Subcutaneous abdominal adipose tissue (tissue), 5 donors: ENCODE measurements around the gene GGA2.

Source experiments
- H3K27ac ChIP-seq: one replicate; pipeline ENCODE4 v1.7.0; 2013; ENCODE audit warnings: low read depth, mild to moderate bottlenecking, inconsistent platforms, low read length, moderate library complexity
- H3K27me3 ChIP-seq, 5 donors: one replicate each; pipeline ENCODE4 v1.7.0; 2013; ENCODE audit warnings: low read length in 5 of 5, inconsistent platforms in 1 of 5; ENCODE audit not compliant: control insufficient read depth in 5 of 5, insufficient read depth in 4 of 5
- H3K36me3 ChIP-seq, 5 donors: one replicate each; pipeline ENCODE4 v1.7.0; 2013; ENCODE audit warnings: low read length in 5 of 5; ENCODE audit not compliant: control insufficient read depth in 5 of 5, insufficient read depth in 5 of 5
- H3K4me1 ChIP-seq, 5 donors: one replicate each; pipeline ENCODE4 v1.7.0; 2013; ENCODE audit warnings: low read length in 5 of 5, mild to moderate bottlenecking in 3 of 5, moderate library complexity in 1 of 5; ENCODE audit not compliant: control insufficient read depth in 5 of 5, insufficient read depth in 5 of 5
- H3K4me3 ChIP-seq, 5 donors: one replicate each; pipeline ENCODE4 v1.7.0; 2013; ENCODE audit warnings: low read length in 5 of 5, low read depth in 1 of 5
- H3K9ac ChIP-seq, 5 donors: one replicate each; pipeline ENCODE4 v1.7.0; 2013; ENCODE audit warnings: low read length in 5 of 5, mild to moderate bottlenecking in 4 of 5, moderate library complexity in 3 of 5
- H3K9me3 ChIP-seq, 5 donors: one replicate each; pipeline ENCODE4 v1.7.0; 2013; ENCODE audit warnings: low read length in 5 of 5; ENCODE audit not compliant: control insufficient read depth in 5 of 5
- donor health status: healthy.
- donor health status: healthy.
- donor health status: healthy.
- donor health status: healthy.
- donor health status: healthy.

Gene GGA2

DNA sequence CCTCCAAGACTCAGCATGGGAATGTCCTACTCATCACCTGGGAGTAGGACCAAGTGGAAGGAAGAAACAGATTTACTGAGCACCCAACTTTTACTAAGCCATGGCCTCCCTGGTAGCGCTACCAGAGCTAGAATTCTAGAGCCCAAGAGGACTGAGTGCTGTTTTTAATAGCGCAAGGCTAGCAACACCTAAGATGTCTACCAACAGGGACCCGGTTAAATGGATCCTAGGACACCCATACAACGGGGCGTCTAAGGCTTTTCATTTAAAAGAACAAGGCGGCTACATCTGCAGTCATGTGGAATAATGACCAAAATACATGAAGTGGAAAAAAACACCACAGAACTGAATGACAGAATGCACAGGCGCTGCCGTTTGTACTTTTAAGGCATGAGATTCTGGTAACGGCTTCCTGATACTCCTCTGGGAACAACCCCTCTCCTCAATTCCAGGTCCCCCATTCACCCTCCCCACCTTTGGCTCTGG is 5.1 kb downstream of the GGA2 start:
- Histone ChIP-seq H3K36me3 (peaks cover 0 to 2% (median 1%) of the 10 kb centered on the region in 5 donors), H3K27ac (peak overlapping the region; percentile 62), H3K4me3 (no peak overlapping the region), H3K9me3 (no peaks in the 10 kb centered on the region), H3K27me3 (no peaks in the 10 kb centered on the region), H3K9ac (no peak overlapping the region), H3K4me1 (peaks cover 16 to 67% (median 56%) of the 10 kb centered on the region in 5 donors)

DNA sequence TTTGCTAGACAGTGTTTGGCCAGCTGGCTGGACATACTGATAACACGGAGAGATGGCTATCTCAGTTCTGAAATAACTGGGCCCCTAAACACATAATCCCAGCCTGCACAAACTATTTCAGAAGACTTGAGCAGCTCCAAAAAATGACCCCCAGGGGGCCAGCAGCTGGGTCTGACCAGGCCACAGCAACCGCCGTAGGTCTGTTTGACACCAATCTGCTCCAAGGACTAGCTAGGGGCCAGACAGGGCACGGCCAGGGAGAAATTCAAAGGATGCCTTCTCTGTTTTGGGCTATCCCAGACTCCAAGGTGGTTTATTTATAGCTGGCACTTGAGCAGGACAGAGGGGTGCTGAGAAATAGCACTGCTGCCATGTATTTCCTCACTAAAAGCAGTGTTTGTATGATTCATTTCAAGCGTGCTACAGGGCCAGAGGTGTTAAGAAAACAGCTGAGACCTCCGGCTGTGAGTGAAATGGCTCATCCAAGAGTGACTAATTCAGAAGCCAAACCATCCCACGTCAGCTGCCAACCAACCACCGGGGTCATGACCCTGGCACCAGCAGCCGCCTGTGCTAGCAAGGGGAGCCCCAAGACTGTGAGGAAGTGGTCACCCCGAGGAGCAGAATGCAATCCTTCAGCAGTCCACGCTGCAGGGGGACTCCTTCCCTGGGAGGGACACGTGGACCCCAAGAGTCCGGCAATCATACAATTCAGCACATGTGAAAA is 5.7 kb downstream of the GGA2 start:
- peaks cover 16 to 65% (median 54%) of the 10 kb centered on the region in 5 donors for H3K4me1 ChIP-seq
- H3K36me3 ChIP-seq: peaks cover 0 to 2% (median 2%) of the 10 kb centered on the region in 5 donors
- H3K9me3 ChIP-seq: no peaks in the 10 kb centered on the region
- H3K4me3 ChIP-seq: no peak overlapping the region
- no peak overlapping the region for H3K9ac ChIP-seq
- H3K27ac ChIP-seq: peak overlapping the region; percentile 62
- no peaks in the 10 kb centered on the region for H3K27me3 ChIP-seq

DNA sequence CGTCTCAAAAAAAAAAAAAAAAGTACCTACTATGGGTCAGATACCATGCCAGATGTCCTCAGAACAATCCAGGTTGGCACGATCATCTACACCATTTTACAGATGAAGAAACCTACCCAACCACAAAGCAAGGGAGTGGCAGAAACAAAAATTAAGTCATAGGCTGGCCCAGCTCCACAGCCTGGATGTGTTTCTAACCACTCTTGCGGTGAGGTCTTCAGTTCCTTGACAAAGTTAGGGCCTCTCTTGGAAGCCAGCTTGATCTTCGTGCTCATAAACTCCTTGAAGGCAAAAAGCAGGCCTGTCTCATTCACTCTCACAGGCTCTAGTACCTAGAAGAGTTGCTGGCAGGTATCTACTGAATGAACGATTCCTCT is 6.2 kb downstream of the GGA2 start:
- Histone ChIP-seq H3K4me1 (peaks cover 14 to 61% (median 48%) of the 10 kb centered on the region in 5 donors), H3K9ac (no peak overlapping the region)

DNA sequence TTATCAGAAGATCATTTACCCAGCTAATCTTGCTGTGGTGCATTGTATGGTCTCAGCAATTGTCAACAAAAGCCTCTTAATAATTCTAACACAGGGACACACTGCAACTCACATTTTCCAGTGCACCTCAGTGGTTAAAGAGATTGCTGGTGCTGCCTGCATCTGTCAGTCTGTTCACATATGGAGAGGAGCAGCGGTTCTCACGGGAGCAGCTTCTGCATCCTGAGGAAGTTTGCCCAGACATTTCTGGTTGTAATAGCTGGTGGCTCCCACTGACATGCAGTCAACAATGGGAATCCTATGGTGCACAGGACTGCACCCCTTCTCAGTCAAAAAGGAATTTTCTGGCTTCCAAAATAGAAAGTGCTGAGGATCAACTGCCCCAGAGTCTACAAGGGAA is 7.8 kb downstream of the GGA2 start:
- Histone ChIP-seq H3K9ac (no peak overlapping the region), H3K27ac (no peak overlapping the region), H3K4me3 (no peak overlapping the region), H3K36me3 (peaks cover 0 to 2% (median 2%) of the 10 kb centered on the region in 5 donors), H3K27me3 (no peaks in the 10 kb centered on the region), H3K9me3 (no peaks in the 10 kb centered on the region), H3K4me1 (peaks cover 9 to 65% (median 45%) of the 10 kb centered on the region in 5 donors)

More for the DNA sequence above, 6.2 kb downstream of the GGA2 start:
- H3K9me3 ChIP-seq: no peaks in the 10 kb centered on the region
- peak overlapping the region; percentile 62 for H3K27ac ChIP-seq
- no peaks in the 10 kb centered on the region for H3K27me3 ChIP-seq
- no peak overlapping the region for H3K4me3 ChIP-seq
- peaks cover 0 to 2% (median 2%) of the 10 kb centered on the region in 5 donors for H3K36me3 ChIP-seq

DNA sequence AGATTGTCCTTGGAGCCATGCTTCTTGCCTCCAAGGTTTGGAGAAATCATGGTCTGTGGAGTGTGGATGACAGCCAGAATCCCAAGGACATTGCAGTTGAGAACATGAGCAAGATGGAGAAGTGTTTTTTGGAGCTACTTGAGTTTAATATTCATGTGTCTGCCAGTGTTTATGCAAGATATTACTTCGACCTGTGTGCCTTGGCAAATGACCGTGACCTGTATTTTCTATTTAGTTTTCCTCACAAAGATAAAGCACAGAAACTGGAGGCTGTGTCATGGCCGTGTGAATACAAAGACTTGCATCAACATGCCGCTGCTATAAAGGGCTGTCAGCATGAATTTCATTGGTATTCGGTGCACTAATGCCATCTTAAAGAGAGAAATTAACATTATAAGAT is 9.0 kb downstream of the GGA2 start:
- Histone ChIP-seq H3K27me3 (no peaks in the 10 kb centered on the region), H3K27ac (no peak overlapping the region), H3K9ac (no peak overlapping the region), H3K4me3 (no peak overlapping the region), H3K9me3 (no peaks in the 10 kb centered on the region), H3K36me3 (peaks cover 0 to 2% (median 2%) of the 10 kb centered on the region in 5 donors), H3K4me1 (peaks cover 9 to 71% (median 46%) of the 10 kb centered on the region in 5 donors)

DNA sequence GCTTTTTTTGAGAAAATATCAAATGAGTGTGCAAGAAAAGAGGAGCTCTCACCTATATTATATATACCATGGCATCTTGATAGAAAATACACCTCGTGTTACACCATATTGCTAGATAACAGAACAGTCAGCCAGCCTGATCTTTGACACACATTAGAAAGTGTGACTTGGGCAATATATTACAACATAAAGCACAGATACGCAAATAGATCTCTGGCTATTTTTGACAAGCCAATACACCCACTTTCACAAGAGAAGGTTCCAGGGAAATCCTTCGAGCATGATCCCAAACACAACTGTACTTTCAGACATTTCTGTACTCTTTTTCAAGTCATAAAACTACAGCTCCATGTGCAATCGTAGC is 9.4 kb downstream of the GGA2 start:
- no peaks in the 10 kb centered on the region for H3K9me3 ChIP-seq
- H3K36me3 ChIP-seq: peaks cover 0 to 2% (median 2%) of the 10 kb centered on the region in 5 donors
- no peak overlapping the region for H3K4me3 ChIP-seq
- no peak overlapping the region for H3K27ac ChIP-seq
- H3K4me1 ChIP-seq: peaks cover 9 to 67% (median 42%) of the 10 kb centered on the region in 5 donors
- H3K27me3 ChIP-seq: no peaks in the 10 kb centered on the region
- H3K9ac ChIP-seq: no peak overlapping the region

DNA sequence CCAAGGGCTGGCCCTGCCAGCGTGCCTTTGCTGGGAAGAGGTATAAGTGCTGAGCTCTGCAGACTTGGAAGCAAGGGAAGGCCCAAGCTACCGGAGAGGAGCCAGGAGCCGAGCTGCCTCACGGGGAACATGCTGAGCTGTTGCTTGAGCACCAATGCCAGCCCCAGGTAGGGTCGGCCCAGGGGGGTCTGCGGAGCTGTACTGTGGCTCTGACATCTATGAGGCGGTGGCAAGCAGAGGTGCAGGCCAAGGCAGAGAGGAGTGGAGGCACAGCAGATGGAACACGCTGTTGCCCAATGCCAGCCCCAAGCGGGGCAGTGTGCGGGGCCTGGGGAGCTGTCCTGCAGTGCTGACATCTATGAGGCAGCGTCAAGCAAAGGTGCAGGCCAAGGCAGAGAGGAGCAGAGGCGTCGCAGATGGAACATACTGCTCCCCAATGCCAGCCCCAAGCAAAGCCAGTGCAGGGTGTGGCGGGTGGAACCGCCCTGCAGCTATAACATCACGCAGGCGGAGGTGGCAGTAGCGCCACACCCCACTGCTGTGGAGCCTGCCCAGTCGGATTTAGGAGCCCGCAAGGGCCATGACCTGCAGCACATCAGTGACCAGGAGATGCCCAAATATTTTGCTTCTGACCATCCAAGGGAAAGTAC is 10.0 kb downstream of the GGA2 start:
- no peak overlapping the region for H3K4me3 ChIP-seq
- no peak overlapping the region for H3K9ac ChIP-seq
- no peaks in the 10 kb centered on the region for H3K27me3 ChIP-seq
- peaks cover 9 to 63% (median 40%) of the 10 kb centered on the region in 5 donors for H3K4me1 ChIP-seq
- H3K9me3 ChIP-seq: no peaks in the 10 kb centered on the region
- peaks cover 0 to 7% (median 5%) of the 10 kb centered on the region in 5 donors for H3K36me3 ChIP-seq
- H3K27ac ChIP-seq: no peak overlapping the region

DNA sequence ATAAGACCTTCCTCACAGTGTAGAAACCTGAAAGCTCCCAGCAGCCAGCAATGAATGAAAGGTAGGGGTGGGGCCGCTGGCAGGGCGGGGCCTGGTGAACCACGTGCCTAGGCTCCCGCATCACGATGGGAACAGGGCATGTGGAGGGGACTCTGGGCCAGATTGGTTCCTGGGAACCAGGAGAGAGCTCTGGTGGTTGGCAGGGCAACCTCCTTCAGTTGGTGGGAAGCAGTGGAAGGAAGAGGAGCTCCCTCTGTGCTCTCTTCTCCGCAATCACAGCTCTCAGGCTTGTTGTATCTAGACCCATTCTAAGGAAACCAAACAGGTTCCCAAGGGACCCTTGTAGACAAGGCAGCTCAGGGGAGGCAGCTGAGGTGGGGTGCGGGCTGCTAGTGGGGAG is 10.5 kb downstream of the GGA2 start:
- H3K9ac ChIP-seq: no peak overlapping the region
- peaks cover 6 to 57% (median 37%) of the 10 kb centered on the region in 5 donors for H3K4me1 ChIP-seq
- no peak overlapping the region for H3K27ac ChIP-seq
- H3K27me3 ChIP-seq: no peaks in the 10 kb centered on the region
- no peaks in the 10 kb centered on the region for H3K9me3 ChIP-seq
- H3K4me3 ChIP-seq: no peak overlapping the region
- H3K36me3 ChIP-seq: peaks cover 3 to 12% (median 9%) of the 10 kb centered on the region in 5 donors

DNA sequence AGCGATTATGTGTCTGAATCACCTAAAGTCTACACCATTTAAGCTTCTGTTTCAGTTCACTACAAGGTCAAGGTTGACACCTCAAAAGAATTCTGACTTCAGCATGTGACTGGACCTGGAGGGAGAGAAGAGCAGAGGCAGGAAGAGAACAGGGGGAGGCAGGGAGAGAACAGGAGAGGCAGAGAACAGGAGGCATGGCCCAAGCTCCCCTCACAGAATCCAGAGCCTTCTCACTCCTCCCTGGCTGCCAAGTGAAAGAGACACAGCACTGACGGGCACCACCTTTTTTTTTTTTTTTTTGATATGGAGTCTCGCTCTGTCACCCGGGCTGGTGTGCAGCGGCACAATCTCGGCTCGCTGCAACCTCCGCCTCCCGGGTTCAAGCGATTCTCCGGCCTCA is 11.4 kb downstream of the GGA2 start:
- Histone ChIP-seq H3K36me3 (peaks cover 3 to 21% (median 17%) of the 10 kb centered on the region in 5 donors), H3K27ac (no peak overlapping the region), H3K9me3 (no peaks in the 10 kb centered on the region), H3K27me3 (no peaks in the 10 kb centered on the region), H3K4me1 (peaks cover under 1 to 48% (median 28%) of the 10 kb centered on the region in 5 donors), H3K9ac (no peak overlapping the region), H3K4me3 (no peak overlapping the region)

DNA sequence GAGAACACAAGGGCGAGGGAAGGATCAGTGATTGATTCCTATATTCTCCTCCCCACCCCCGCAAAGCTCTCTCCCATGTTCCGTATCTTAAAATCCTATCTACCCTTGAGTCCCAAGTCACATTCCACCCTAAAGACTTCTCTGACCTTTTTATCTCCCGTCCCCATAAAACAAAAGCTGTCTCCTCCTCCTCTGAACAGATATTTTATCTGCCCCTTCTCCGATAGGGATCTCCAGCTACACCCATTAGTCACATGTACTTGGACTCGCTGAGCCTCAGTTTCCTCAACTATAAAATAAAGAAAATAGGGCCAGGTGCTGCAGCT is 12.8 kb downstream of the GGA2 start:
- H3K9ac ChIP-seq: peak overlapping the region; percentile 1 to 42 (median 38)

More for the DNA sequence above, 12.8 kb downstream of the GGA2 start:
- peak overlapping the region; percentile 60 for H3K27ac ChIP-seq
- peaks cover 3 to 35% (median 30%) of the 10 kb centered on the region in 5 donors for H3K36me3 ChIP-seq
- H3K27me3 ChIP-seq: no peaks in the 10 kb centered on the region
- H3K4me1 ChIP-seq: peaks cover 3 to 49% (median 27%) of the 10 kb centered on the region in 5 donors
- H3K9me3 ChIP-seq: no peaks in the 10 kb centered on the region
- peak overlapping the region in 3 of 5 donors; percentile 8 to 36 (median 31) for H3K4me3 ChIP-seq
